Activated B cell treated with CpG ODN at 0.5 μM for 24 hours (primary cell): Measurements from ENCODE around the gene CLEC2A. TPM values are rescaled to one million over a fixed set of nuclear protein-coding genes. Genes with fewer than 3 reads are reported as not detected.

Experiments
- ATAC-seq: fragments of 200-7000 bp; cut with Tn5 transposase; one replicate; pipeline ENCODE4 v1.10.0; 2021; ENCODE audit warnings: low read depth, mild to moderate bottlenecking, moderate library complexity
- CTCF ChIA-PET: fragments of 350-600 bp; sonication (Branson Sonifier 250); formaldehyde crosslinking; loops from one replicate; lab custom pipeline; 2021; ENCODE audit warnings: antibody characterized with exemption; lab: Charles Lee
- POLR2A ChIA-PET: fragments of 350-600 bp; sonication (Branson Sonifier 250); formaldehyde crosslinking; loops from one replicate; lab custom pipeline; 2021; ENCODE audit warnings: antibody characterized with exemption; lab: Charles Lee
- DNase-seq: peaks from one replicate; pipeline ENCODE4 v3.0.0; 2022
- H3K27ac Mint-ChIP-seq: one replicate; pipeline ENCODE4 v1.8.0; 2020; ENCODE audit warnings: mixed read lengths
- H3K27me3 Mint-ChIP-seq: one replicate; pipeline ENCODE4 v1.8.0; 2021; ENCODE audit warnings: mixed read lengths
- H3K36me3 Mint-ChIP-seq: one replicate; pipeline ENCODE4 v1.8.0; 2021; ENCODE audit warnings: low read depth, mixed read lengths
- H3K4me1 Mint-ChIP-seq: one replicate; pipeline ENCODE4 v1.8.0; 2021; ENCODE audit warnings: mixed read lengths
- H3K4me3 Mint-ChIP-seq: one replicate; pipeline ENCODE4 v1.8.0; 2020; ENCODE audit warnings: mild to moderate bottlenecking, mixed read lengths
- H3K9me3 Mint-ChIP-seq: one replicate; pipeline ENCODE4 v1.8.0; 2020; ENCODE audit warnings: mixed read lengths
- intact Hi-C: fragments of 100-400 bp; cut with micrococcal nuclease; formaldehyde crosslinking; loops from one replicate; pipeline ENCODE4 v1.15.1; 2024
- total RNA-seq: library from RNA; stranded (reverse); gene quantifications from 2 replicates; pipeline ENCODE4 v1.2.3, GENCODE V29; 2022
- TF ChIP-seq, protein P1 (sequence below): fragments of 200-600 bp; IDR thresholded peaks from one replicate; pipeline ENCODE4 v1.8.0; 2022; ENCODE audit warnings: antibody characterized with exemption, mild to moderate bottlenecking

Gene CLEC2A
- total RNA-seq, 1 donor from 2014 or later = not detected

DNA sequence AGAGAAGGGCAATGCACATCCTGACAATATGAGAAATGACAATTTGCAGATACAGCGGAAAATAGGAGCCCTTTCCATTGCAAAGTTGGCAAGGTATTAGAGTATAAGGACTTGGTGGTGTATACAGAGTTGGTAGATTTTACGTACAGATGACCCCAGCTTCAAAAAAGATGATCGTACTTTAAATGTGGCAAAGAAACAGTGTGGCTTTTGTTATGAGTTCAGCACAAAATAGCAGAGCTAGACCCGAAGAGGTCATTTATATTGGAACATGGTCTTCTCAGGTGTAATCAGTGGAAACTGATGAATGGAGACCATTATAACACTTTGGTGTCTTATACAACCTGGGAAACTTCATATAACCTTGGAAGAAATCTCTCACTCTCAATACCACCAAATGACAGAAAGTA lies 65.3 kb downstream of the CLEC2A start:
- peak overlapping the region; percentile 87 for H3K27ac Mint-ChIP-seq
- ATAC-seq (peak; percentile 28), DNase-seq (no peak)
- peaks cover 47% of the 10 kb centered on the region for H3K4me1 Mint-ChIP-seq
- ChIA-PET POLR2A (interaction anchor here (0.8 to 3.9 kb wide), 8 partner anchors 40 to 520 kb away, joined by 3 to 16 read pairs (median 4); partner anchors contain the start of genes CD69, CLEC2D and CLEC7A), CTCF (interaction anchor here (1.2 to 1.5 kb wide), 2 partner anchors 68 to 69 kb away, joined by 3 to 5 read pairs; no protein-coding TSS in a partner anchor)
- H3K27me3 Mint-ChIP-seq = peaks cover 2% of the 10 kb centered on the region
- intact Hi-C loops = loop anchor here (5.0 kb wide), 4 partner anchors 55 to 745 kb away; partner anchors contain the start of gene MAGOHB
- TF ChIP-seq, protein P1, sequence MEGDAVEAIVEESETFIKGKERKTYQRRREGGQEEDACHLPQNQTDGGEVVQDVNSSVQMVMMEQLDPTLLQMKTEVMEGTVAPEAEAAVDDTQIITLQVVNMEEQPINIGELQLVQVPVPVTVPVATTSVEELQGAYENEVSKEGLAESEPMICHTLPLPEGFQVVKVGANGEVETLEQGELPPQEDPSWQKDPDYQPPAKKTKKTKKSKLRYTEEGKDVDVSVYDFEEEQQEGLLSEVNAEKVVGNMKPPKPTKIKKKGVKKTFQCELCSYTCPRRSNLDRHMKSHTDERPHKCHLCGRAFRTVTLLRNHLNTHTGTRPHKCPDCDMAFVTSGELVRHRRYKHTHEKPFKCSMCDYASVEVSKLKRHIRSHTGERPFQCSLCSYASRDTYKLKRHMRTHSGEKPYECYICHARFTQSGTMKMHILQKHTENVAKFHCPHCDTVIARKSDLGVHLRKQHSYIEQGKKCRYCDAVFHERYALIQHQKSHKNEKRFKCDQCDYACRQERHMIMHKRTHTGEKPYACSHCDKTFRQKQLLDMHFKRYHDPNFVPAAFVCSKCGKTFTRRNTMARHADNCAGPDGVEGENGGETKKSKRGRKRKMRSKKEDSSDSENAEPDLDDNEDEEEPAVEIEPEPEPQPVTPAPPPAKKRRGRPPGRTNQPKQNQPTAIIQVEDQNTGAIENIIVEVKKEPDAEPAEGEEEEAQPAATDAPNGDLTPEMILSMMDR = no peak
- peaks cover 13% of the 10 kb centered on the region for H3K9me3 Mint-ChIP-seq
- H3K4me3 Mint-ChIP-seq = peak overlapping the region; percentile 83
- peaks cover 33% of the 10 kb centered on the region for H3K36me3 Mint-ChIP-seq

DNA sequence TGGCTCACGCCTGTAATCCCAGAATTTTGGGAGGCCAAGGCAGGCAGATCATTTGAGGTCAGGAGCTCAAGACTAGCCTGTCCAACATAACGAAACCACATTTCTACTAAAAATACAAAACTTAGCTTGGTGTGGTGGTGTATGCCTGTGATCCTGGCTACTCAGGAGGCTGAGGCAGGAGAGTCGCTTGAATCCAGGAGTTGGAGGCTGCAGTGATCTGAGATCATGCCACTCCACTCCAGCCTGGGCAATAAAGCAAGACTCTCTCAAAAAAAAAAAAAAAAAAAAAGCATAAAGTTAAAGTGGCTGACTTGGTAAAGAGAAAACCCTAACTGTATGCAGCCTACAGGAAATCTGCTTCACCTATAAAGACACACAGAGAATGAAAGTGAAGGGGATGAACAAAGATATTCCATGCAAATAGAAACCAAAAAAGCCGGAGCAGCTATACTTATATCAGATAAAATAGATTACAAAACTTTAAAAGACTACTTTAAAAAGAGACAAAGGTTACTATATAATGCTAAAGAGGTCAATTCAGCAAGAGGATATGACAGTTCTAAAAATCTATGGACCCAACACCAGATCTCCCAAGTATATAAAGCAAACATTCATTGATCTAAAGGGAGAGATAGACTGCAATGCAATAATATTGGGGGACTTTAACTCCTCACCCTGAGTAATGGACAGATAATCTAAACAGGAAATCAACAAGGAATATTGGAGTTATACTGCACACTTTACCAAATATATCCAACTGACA lies 67.1 kb downstream of the CLEC2A start:
- TF ChIP-seq, protein P1 = no peak
- no peak for DNase-seq
- Mint-ChIP-seq H3K4me1 (peaks cover 41% of the 10 kb centered on the region), H3K27ac (peak overlapping the region; percentile 68), H3K27me3 (no peaks in the 10 kb centered on the region), H3K4me3 (peak overlapping the region; percentile 74), H3K9me3 (peaks cover 13% of the 10 kb centered on the region), H3K36me3 (peaks cover 37% of the 10 kb centered on the region)
- ChIA-PET CTCF (no interaction called here), POLR2A (interaction anchor here (0.7 kb wide), 2 partner anchors 161 to 191 kb away, joined by 6 to 9 read pairs; no protein-coding TSS in a partner anchor)
- ATAC-seq = peak; percentile 13
- intact Hi-C loops = loop anchor here (5.0 kb wide), 4 partner anchors 53 to 747 kb away; partner anchors contain the start of gene MAGOHB

Other genes with a start within 250 kb of the CLEC2A start
- gene CLECL1, start 199.3 kb downstream of the CLEC2A start, total RNA-seq = 111 and 115 TPM in 2 replicates
- 23.7 and 26.7 TPM in 2 replicates for gene CD69, start 171.5 kb downstream of the CLEC2A start, total RNA-seq
- 0.34 and 0.67 TPM in 2 replicates for gene KLRF1, start 104.9 kb downstream of the CLEC2A start, total RNA-seq
- 18.4 and 19.1 TPM in 2 replicates for gene CLEC2B, start 63.0 kb downstream of the CLEC2A start, total RNA-seq
- gene KLRF2, start 50.9 kb downstream of the CLEC2A start, total RNA-seq = not detected in 2 replicates
- gene CLEC12A, start 39.0 kb upstream of the CLEC2A start, total RNA-seq = 0.22 TPM in 1 of 2 replicates, not detected in the other
- not detected in 2 replicates for gene CLEC1B, start 66.8 kb upstream of the CLEC2A start, total RNA-seq
- not detected in 2 replicates for gene CLEC12B, start 78.3 kb upstream of the CLEC2A start, total RNA-seq
- not detected in 2 replicates for gene CLEC9A, start 98.3 kb upstream of the CLEC2A start, total RNA-seq
- gene CLEC1A, start 166.6 kb upstream of the CLEC2A start, total RNA-seq = not detected in 2 replicates
- gene CLEC7A, start 197.8 kb upstream of the CLEC2A start, total RNA-seq = 0.09 and 0.10 TPM in 2 replicates
- gene OLR1, start 239.8 kb upstream of the CLEC2A start, total RNA-seq = 0.12 TPM in 1 of 2 replicates, not detected in the other
- gene TMEM52B, start 246.7 kb upstream of the CLEC2A start, total RNA-seq = not detected in 2 replicates